ENCODE measurements around the gene UNC5A.

DNA sequence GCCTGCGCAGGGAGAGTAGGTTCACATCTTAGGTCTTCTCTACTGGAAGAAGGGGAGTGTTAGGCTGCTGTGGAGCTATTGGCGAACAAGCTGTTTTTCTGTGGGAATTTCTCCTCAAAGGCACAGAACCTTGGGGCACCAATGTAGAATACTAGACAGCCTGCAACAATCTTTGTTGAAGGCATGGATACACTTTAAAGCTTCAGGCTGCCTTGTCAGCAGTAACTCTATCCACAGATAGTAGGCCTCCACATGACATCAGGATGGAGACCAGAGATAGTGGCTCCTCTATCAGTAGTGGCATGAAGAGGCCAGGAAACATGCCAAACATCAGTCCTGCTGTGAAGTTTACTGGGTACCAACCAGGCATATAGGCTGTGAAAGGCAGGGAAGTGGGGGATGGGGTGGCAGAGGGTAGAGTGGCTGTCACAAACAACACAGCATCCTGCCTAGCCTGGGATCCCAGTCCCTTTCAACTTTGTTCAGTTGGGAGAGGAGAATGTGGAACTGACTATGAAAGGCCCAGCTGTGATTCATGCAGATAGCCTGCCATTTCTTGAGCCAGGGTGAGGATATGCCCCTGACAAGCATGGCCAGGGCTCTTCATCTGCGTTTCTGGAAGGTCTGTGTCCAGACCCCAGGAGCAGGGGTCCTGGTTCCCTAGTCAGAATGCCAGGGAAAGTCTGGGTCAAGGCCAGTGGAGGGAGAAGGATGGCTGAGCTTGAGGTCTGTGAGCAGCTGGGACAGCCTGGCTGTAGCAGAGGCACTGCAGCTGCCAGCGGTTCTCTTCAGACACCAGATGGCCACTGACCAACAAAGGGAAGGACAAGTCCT lies 89.8 kb downstream of the UNC5A start:
- TF ChIP-seq YY1 (IDR thresholded peaks at IDR 0.05; ENCODE audit: insufficient read depth, insufficient read length) = no peak
- no peak for TF ChIP-seq SUZ12 (IDR thresholded peaks at IDR 0.05; ENCODE audit: extremely low read depth, insufficient read depth, insufficient read length)
- TF ChIP-seq ZNF274 (IDR thresholded peaks at IDR 0.05; ENCODE audit: low read depth, low read length) = no peak
